Stimulated activated CD8-positive, alpha-beta memory T cell treated with anti-CD3 and anti-CD28 coated beads, Interleukin-7, amount 100 ng/mL, for 4 hours (primary cell): ENCODE data around the gene INTS13.
"Not testable (repeated sequence)": the region's sequence is repeated elsewhere in the genome, so short reads cannot be mapped to it uniquely, and the experiment has no call there.

ENCODE experiments used
- DNase-seq, 2 donors: peaks; one replicate each; pipeline ENCODE4 v3.0.0-alpha.2; 2020; ENCODE audit warnings: low read depth in 2 of 2

Gene INTS13

GRCh38 chr12:26869908-26870459 lies 67.8 kb downstream of the INTS13 start:
- DNase-seq: no peak

GRCh38 chr12:26869104-26869494 lies 68.7 kb downstream of the INTS13 start:
- DNase-seq: no peak

GRCh38 chr12:26868447-26869103 lies 69.2 kb downstream of the INTS13 start:
- DNase-seq: no peak

GRCh38 chr12:26867080-26867479 lies 70.7 kb downstream of the INTS13 start:
- no peak for DNase-seq

GRCh38 chr12:26863515-26863914 lies 74.3 kb downstream of the INTS13 start:
- no peak for DNase-seq

GRCh38 chr12:26862787-26863186 lies 75.0 kb downstream of the INTS13 start:
- not testable (repeated sequence) for DNase-seq

GRCh38 chr12:26861690-26862089 lies 76.1 kb downstream of the INTS13 start:
- no peak for DNase-seq

GRCh38 chr12:26857465-26858176 lies 80.2 kb downstream of the INTS13 start:
- DNase-seq: no peak

- DNase-seq: no peak
These were observed 82.4 kb downstream of the INTS13 start for GRCh38 chr12:26855337-26855736.
